ENCODE results near the gene DDX1. TPM values are rescaled to one million over a fixed set of nuclear protein-coding genes. Genes with fewer than 3 reads are reported as not detected.

The DDX1 gene
- total RNA-seq, 1 donor from 2014 or later = 114 TPM

DNA sequence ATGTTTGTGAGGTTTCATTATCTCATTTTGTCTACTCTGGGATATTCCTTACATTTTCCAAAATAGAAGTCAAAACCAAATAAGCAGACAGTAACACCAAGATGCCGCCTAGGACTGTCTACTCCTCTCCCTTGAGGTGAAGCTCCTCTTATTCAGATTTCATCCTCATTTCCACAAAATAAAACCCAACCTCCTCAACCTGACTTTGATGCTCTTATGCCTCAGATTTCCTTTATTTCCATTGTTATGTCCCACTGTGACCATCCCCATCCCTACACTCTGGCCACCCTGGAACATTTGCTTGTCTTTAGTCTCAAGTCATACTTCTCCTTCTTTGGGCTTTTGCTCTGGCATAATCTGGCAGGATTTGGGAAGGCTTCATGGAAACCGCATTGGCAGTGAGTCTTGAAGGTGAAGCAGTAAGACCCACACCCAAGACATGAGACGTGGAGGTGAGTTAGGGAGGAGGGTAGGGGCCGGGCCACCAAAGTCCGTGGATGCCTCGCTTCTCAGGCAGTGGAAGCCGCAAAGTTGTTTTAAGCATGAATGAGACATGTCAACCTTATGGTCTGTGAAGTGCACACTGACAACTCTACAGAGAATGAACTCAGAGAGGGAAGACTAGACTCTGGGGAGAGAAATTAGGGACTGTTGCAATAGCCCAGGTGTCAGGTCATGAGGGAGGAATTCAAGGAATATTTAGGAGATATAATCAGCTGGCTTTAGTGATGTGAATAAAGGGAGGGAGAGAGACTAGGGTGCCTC is 63.6 kb downstream of the DDX1 start:
- FAIRE-seq = no peak
- no peak for DNase-seq (ENCODE audit: low spot score in 2 of 2)

DNA sequence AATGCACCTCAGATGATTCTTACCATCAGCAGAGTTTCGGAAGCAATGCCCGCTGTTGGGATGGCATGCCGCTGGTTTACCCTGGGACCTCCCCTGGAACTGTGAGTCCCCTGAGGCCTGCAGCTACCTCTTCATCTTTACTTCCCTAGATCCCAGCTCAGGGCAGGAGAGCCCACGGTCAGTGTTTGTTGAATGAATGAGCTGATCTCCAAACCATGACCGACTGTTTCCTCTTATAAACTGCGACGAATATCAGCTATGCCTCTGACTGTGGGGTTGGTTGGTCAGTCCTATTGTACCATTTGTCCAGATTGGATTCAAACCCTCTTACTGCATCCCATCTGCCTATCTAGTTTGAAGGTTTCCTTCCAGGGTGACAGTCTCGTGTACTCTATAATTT is 64.4 kb downstream of the DDX1 start:
- DNase-seq (ENCODE audit: low spot score in 2 of 2) (no peak), FAIRE-seq (no peak)

DNA sequence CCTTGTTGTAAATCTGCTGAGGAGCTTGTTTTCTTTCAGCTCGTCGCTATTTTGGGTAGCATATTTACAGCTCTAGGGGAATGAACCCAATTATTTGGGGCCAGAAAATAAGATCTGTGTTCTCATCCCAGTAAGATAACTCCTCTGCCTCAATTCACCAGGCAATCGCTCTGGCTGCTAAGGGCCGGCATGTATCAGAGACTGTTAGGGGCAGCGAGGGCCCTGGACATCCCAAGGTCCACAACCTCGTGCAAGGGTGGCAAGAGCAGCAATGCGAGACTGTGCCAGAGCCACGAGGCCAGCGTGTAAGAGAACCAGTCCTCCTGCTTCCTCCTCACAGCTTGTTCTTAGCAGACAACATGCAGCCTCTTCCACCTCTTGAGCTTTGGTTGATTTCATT is 66.1 kb downstream of the DDX1 start:
- no peak for FAIRE-seq
- DNase-seq (ENCODE audit: low spot score in 2 of 2) = no peak

DNA sequence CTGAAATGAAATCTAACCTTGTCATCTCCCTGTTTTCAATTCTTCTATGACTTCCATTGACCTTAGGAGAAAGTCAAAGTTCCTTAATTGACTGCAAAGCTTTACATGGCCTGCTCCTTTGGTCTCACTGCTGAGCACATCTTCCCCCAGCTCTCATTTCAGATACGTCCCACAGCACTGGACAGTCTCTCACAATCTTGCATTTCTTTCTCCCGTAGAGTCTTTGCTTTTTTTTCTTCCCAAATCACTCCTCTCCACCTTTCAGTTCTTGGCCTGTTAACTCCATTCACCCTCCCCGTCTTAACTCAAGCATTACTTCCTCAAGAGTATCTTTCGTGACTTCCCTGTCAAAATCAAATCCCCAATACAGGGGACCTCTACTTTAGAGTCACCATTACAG is 67.2 kb downstream of the DDX1 start:
- no peak for FAIRE-seq

DNA sequence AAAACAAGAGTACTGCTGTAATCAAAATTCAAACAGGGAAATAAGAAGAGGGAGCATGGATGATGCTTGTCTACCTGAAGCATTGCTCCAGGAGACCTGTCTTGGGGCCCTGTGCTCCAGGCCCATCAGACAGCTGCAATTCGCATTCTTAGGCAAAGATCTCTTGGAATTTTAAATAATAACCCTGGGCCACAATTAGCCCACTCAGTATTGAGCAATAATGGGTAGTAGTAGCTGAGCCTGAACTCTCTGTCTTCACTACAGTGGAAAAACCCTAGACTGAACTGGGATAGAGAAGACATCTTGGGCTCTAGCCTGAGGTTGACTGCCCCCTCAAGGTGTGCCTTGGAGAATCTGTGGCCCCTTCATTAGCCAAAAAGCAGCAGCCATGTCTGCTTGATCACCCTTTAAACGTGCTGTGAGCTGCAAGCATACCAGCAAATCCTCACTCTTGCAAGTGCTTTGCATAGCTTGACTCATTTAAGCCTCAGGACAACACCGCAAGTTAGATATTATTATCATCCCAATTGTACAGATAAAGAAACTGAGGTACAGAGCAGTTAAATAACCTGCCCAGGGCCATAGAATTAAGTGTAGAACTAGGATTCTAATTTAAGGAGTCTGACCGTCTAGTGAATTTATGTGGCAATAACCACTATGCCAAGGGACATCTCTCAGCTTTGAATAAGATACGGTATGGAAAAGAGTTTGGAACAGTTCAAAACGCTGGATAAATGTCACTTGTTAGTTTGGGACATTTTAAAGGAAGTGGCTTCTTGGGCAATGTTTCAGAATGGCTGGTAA is 69.0 kb downstream of the DDX1 start:
- no peak for DNase-seq (ENCODE audit: low spot score in 2 of 2)
- no peak for FAIRE-seq

More for the DNA sequence above, 67.2 kb downstream of the DDX1 start:
- no peak for DNase-seq (ENCODE audit: low spot score in 2 of 2)

DNA sequence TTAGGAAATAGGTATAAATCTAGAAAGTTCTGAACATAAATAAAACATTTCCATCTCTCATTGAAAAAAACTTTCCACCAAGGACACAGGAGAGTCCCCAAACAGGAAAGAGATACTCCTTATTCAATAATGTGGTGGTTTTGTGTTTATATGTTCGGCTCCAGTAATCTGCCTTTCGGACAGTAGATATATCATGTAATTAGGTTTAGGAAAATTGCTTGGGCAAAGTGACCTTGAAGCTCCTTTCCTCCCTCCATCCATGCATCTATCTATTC is 69.6 kb downstream of the DDX1 start:
- DNase-seq (ENCODE audit: low spot score in 2 of 2) = no peak
- no peak for FAIRE-seq

DNA sequence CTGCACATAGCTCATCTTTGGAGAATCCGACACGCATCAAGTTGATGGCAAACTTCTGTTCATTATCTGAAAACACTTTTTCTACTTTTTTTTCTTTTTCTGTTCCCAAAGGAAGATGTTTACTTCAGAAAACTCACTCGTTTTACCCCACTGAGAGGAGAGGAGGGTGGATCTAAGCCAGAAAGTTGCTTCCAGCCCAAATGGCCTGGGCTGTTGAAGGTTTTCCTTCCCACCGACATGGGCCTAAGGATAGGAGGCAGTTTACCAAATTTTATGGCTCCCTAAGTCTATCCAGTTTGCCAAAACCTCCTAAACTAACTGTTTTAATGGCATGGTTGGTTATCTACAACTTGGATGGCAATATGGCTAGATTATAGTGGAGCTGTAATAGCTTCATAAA is 70.4 kb downstream of the DDX1 start:
- no peak for DNase-seq (ENCODE audit: low spot score in 2 of 2)
- no peak for FAIRE-seq

DNA sequence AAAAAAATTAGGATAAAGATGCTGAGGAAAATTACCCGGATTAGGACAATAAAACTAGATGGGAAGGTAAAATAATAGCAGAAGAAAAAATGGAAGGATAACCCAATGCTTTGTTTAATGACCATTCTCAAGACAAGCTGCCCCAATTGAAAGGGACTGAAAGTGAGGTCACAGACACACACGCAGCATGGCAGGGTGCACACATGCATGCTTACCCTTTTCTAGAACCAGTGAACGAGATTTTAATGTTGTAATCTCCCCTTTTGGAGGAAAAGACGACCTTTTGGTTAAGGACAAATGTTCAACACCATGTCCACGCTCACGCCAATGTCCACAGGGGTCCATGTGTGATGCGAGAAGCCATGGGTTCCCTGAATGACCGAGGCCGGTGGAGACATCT is 70.9 kb downstream of the DDX1 start:
- FAIRE-seq = no peak
- DNase-seq (ENCODE audit: low spot score in 2 of 2) = no peak

DNA sequence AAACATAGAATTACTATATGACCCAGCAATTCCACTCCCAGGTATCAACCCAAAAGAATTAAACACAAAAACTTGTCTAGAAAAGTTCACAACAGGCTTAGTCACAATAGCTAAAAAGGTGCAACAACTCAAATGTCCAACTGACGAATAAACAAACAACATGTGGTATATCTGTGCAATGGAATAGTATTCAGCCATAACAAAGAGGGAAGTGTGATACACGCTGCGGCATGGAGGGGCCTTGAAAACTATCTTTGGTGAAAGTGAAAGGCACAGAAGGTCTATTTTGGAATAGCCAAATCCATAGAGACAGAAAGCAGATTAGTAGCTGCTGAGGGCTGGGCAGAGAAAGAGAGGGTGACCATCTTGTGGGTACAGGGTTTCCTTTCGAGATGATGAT is 72.1 kb downstream of the DDX1 start:
- FAIRE-seq (no peak), DNase-seq (ENCODE audit: low spot score in 2 of 2) (no peak)

DNA sequence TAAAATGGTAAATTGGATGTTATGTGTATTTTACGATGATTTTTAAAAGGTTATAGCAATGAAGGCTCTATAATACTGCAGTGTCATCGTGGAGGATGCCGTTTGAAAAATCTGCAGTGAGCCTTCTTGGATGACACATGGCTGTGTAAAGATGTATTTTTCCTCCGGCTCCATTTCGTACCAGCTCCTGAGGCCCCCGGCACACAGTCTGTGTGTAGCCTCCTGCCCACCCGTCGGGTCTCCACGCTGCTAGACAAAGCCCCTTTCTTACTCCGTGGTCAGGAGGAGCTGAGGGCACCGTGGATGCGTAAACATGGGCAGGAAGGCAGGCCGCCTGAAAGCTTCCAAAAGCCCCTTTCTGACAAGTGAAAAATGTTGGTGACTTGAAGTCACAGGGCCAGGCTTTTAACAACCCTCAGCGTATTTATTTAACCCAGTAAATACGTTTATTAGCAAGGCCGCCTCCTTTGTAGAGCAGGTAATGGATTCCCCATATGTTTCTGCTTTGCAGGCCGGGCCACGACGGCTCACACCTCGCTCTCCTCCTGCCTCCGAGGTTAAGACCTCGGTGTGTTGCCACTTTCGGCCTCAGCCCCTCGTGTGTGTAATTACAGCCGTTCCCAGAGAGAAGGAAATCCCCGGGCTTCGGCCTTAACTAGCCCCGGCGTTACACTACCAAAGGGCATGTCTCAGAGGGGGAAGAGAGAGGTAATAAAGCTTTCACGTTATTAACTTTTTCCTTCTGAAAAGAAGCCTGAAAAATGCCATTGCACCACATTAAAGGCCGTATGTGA is 72.8 kb downstream of the DDX1 start:
- DNase-seq (ENCODE audit: low spot score in 2 of 2) (no peak), FAIRE-seq (no peak)

DNA sequence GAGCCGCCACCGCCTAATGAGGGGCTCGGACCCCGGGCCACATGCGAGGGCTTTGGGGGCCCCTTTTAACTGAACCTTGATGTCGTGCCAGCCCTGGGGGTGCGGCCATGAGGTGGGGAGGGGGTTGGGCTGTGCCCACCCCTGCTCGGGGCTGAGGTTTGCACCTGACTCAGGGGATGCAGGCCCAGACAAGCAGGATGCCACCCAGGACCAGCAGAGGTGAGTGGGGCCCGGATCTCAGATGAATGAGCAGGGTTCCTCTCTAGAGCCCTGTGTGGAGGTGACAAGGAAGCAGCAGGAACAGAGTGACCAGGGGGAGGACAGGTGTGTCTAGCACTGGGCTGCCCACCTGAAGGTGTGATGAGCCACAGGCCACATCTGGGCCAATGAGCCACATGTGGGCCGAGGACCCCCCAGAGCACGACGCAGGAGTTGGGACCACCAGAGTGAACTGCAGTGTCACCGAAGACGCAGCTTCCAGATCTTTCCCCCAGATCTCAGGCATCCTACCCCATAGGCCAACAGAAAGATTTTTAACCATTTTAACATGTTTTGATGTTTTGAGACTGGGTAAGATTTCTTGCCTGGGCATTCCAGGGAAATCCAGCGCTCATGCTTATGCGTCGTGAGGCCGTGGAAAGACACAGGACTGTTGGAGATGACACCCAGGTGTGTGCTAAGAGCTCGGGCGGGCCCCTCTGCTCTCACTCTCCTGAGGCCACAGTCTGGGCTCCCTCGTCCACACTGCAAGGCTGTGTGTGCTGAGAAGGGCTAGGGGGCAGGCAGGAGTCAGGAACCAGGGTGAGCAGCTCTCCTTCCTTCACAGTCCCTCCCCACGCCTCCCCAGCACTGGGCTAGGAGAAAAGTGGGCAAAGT is 73.6 kb downstream of the DDX1 start:
- no peak for DNase-seq (ENCODE audit: low spot score in 2 of 2)

DNA sequence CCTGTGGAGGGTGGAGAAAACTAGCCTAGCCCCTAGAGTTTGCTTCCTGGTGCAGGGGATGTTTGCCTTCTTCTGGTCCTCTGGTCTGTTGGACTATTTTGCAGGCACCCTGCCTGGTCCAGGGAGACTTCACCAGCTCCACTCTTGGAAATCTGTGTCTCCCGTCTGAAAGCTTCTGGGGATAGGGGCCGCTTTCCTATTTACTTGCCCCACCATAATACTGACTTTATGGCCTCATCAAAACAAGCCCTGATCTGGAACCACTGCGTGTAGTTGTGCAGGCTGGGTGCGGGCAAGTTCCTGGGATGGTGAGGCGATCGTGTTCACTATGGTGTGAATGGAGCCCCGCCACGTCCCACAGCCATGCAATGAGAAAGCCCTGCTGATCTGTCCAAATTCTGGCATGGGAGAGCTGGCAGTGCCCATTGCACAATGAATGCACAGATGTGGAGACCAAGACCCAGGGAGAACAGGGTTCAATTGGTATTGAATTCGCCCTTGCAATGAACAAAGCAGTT is 74.3 kb downstream of the DDX1 start:
- no peak for DNase-seq (ENCODE audit: low spot score in 2 of 2)
- FAIRE-seq = no peak

More for the DNA sequence above, 73.6 kb downstream of the DDX1 start:
- FAIRE-seq = no peak

DNA sequence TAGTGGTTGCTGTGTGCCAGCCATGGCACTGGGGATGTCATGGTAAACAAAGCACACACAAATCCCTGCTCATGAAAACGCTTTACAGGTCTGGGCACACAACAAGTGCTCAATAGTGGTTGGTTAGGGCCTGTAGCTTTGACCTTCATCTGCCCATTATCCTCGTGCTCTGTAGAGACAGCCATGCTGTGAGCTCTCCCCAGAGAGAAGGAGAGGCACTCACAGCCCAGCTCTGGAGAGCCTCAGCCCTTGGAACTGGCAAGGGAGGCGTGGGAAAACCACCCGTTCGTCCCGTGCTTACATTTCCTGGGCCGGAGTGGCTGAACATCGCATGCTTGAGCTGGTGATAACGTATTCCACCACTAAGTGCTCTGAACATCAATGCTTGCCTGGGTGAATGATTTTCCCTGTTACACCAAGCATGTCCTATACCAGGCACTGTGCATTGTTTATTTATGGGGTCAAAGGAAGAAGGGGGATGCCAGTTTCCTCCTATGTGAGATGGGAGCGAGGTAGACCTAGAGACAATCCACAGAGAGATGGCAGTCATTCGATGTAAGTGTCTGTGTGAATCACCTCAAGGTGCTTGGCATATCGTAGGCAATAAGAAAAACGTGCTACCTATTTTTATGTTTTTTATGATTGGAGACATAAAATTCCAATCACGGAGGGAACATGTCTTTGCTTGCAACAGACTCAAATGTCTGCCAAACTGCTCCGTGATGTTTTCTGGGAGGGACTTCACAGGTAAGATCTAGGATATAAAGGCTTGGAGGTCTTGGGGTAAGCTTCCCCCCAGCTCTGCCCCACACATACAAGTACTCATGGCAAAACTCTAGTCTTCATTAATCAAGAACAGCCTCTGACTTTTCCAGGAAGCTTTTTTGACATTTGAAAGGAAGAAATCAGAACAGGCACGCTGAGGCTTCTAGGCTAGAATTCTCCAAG is 75.5 kb downstream of the DDX1 start:
- DNase-seq (ENCODE audit: low spot score in 2 of 2) (no peak), FAIRE-seq (no peak)

DNA sequence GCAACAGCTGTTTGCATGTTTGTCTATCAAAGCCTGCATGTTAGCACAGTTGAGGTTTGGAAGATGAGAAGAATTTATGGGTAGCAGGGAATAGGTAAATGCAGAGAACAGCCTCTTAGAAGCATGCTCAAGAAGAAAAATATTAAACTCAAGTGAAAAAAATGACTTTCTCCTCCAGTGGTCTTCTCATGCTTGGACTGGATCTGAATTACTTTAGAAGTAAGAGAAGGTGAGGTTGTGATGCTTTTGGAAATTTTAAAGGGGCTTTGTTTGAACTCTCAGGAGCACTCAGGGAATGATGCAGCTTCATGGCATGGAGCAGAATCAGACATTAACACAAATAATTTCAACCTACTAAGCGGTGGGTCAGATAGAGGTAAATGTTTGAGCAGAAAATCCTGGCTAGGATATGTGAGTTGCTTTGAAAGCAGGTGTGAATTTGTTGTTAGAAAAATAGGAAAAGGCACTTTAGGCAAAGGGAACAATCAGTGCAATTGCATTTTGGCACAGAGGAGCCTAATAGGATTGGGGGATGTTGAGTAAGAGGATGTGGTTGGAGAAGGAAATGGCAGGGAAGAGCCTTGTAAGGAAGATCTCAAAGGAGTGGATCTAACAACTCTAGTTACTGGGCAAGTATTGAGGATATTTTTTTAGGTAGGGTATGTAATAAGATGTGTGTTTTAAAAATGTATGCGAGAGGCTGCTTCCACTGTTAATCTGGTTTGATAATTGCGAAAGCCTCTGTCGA is 76.3 kb downstream of the DDX1 start:
- FAIRE-seq (no peak), DNase-seq (ENCODE audit: low spot score in 2 of 2) (no peak)

DNA sequence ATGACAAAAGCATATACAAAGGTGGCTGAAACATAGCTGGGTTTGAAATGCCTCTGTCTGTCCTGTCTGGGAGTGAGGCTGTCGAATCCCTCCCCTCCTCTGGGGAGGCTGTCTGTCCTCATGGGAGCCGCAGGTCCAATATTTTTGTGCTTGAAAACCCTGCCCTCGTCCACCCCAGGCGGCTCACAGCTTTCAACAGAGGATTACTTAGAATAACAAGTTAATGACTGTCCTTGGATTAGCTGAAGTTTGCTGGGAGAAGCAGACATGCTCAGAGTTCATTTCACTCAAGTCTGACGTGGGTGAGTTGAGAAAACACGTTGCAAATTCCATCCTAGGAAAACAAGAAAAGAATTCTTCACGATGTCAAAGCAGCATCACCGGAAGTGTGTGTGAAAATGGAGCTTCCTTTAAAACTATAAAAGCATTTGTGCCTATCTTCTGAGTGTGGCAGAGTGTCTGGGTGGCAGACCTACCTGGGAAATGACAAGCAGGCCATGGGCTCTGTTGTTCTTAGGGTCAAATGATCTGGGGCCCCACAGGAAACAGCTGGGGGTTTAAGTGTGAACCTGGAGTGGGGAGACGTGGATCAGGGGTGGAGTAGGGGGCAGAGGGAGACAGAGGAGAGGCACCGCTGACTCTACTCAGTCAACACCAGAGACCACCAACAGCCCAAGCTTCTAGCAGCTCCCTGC is 77.1 kb downstream of the DDX1 start:
- DNase-seq (ENCODE audit: low spot score in 2 of 2) (no peak), FAIRE-seq (no peak)

DNA sequence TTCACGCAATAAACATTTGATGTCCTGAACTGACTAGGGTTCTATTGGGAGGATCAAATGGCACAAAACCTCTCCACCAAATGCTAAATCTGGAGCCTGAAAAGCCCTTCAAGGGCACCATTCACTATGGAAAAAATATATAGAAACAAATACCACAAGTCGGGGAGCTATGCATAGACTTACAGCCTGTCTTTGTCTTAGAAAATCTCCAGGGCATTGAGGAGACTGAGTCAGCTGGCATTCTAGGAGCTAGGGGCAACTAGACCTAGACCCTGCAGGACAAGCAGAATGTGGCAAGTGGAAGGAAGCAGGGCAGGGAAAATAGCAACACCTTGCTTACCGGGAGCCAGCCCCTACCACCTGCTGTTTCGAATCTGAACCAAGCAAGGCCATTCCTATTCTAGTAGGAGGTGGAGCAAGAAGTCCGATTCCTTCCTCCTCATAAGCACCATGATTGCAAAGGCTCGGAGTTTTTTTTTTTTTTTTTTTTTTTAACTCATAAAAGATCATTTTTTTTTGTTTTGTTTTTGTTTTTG is 77.8 kb downstream of the DDX1 start:
- no peak for DNase-seq (ENCODE audit: low spot score in 2 of 2)
- no peak for FAIRE-seq

DNA sequence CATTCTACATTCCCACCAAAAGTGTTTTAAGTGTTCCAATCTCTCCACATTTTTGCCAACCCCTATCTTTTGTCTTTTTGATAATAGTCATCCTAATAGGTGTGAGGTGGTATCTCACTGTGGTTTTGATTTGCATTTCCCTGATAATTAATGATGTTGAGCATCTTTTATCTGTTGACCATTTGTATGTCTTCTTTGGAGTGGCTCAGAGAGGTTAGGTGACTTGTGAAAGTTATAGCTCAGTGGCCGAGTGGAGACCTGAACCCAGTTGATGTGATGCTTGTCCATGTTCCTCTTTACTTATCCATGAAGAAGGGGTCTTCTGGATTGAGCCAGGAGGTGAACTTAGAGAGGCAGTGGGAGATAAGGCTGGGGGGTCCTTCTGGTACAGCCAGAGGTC is 78.8 kb downstream of the DDX1 start:
- no peak for DNase-seq (ENCODE audit: low spot score in 2 of 2)
- no peak for FAIRE-seq

DNA sequence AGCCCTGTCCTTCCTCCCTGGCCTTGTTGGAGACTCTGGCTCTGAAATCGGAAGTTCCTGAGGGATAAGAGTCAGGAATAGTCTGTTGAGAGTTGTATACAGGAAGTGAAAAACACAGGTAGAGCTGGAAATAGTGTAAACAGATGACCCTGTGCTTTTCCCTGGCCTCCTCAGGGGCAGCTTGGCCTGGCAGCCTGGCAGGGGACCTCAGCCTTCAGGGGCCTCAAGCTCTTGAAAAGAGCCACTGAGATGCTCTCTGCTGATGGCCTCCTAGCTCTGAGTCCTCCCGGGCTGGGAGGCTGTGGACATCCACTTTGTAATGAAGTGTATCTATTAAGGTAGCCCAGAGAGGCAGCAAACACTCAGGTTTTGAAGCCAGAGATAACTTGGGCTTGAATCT is 79.3 kb downstream of the DDX1 start:
- FAIRE-seq (no peak), DNase-seq (ENCODE audit: low spot score in 2 of 2) (no peak)
